Right cardiac atrium (tissue), 5 donors: ENCODE results near the gene ALOXE3. TPM values are rescaled to one million over a fixed set of nuclear protein-coding genes. Genes with fewer than 3 reads are reported as not detected.

ENCODE experiments used
- ATAC-seq, 2 donors: fragments of 200-7000 bp; cut with Tn5 transposase; one replicate each; pipeline versions ENCODE4 v1.8.0 to v1.9.1; 2020; ENCODE audit warnings: moderate library complexity in 2 of 2, mild to moderate bottlenecking in 1 of 2
- DNase-seq, 3 donors: peaks; one replicate each; pipeline ENCODE4 v3.0.0-alpha.2; 2020
- H3K27ac ChIP-seq: one replicate; pipeline ENCODE4 v1.5.1; 2013; ENCODE audit warnings: mild to moderate bottlenecking, low read length, control low read depth, moderate library complexity
- H3K27me3 ChIP-seq: one replicate; pipeline ENCODE4 v1.6.1; 2013; ENCODE audit not compliant: control insufficient read depth, insufficient read depth
- H3K4me1 ChIP-seq: one replicate; pipeline ENCODE4 v1.6.1; 2013; ENCODE audit warnings: low read length; ENCODE audit not compliant: control insufficient read depth, insufficient read depth
- H3K4me3 ChIP-seq: one replicate; pipeline ENCODE4 v1.5.1; 2013; ENCODE audit warnings: low read length, control low read depth
- H3K9me3 ChIP-seq: one replicate; pipeline ENCODE4 v1.6.1; 2013; ENCODE audit warnings: low read length; ENCODE audit not compliant: control insufficient read depth
- WGBS: extraction: QIAGEN DNeasy Blood & Tissue Kit; methylation state at CpG from one replicate; pipeline ENCODE4 v1.1.7; 2013; 5-methylcytosine and 5-hydroxymethylcytosine counted together
- intact Hi-C, 4 donors: fragments of 100-400 bp; cut with DNase I; formaldehyde crosslinking; loops; one replicate each; pipeline versions ENCODE4 v1.11.0 to v1.14.0; 2022 to 2023
- polyA plus RNA-seq: library from polyadenylated mRNA; stranded (reverse); fragments of 200-250 nt; gene quantifications from one replicate; pipeline ENCODE4 v1.2.3, GENCODE V29; 2013
- total RNA-seq, 4 donors: library from RNA; stranded (reverse); fragmentation: NEBNext Ultra II Directional; extraction: Animal tissue kit (Norgen Biotek cat#: 25700); gene quantifications; one replicate each; pipeline ENCODE4 v1.2.1, GENCODE V29; 2021
- donor health status: healthy with polysubstance abuse.
- donor health status: DM: no; HTN: yes; CAD: no.
- donor health status: DM: no; HTN: no; CAD: no.
- donor health status: DM: no; HTN: yes; CAD: no; lungs with severe emphysema.
- donor health status: DM: yes; HTN: yes; CAD: no.

The ALOXE3 gene
- total and polyA plus RNA-seq, 5 donors: not detected

DNA sequence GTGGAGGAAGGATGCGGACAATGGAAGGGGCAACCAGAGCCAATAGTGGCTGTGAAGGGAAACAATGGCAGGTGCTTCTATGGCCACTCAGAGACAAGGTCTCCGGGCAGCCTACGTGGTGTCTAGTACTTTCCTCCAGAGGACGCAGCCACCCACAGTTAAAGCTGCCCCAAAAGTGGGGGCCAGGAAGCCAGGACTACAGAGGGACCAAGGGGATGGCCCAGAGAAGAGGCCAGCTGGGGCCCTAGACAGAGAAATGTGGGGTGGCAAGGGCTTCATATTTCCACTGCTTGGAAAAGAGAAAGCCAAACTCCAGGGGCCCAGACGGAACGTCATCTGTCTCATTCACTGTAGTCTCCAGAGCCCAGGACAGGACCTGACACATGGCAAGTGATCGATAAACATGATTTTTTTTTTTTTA lies 34.7 kb upstream of the ALOXE3 start:
- H3K27me3 ChIP-seq: no peaks in the 10 kb centered on the region

DNA sequence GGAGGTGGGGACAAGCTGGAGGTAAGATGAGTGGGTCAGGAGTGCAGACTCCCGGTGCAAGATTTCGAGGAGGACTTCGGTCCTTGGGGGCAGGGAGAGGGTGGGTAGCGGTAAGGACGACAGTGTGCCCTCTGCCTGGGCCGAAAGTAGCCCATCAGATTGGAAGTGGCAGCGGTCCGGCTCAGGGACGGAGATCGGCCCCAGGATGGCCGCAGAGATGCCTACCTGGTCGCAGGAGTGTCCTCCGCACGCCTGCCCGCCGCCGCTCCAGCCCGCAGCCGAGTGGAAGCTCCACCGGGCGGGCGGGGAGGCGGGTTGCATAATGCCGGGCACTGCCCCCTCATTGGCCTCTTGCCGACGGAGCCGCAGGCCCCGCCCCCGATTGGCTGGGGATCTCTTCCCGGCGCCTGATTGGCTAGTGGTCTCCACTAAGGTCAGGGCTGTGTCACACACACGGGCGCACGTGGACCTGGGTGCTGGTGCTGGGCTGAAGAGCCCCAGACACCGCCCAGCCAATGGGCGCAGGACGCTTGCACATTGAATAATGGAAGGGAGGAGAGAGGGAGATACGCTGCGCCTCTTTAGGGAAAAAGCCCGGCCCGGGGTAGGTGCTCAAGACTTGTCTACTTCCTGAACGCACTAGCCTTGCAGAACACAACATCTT lies 33.9 kb upstream of the ALOXE3 start, which contains the start of gene PER1:
TSS of gene PER1 (minus strand) at position 293 of the 664 bp plus-strand sequence. CDS start 1,698 bp downstream, outside the sequence.
- Histone ChIP-seq H3K9me3 (no peaks in the 10 kb centered on the region), H3K4me3 (peak within 1 kb of the TSS; percentile 65), H3K4me1 (peaks cover 19% of the 10 kb centered on the region), H3K27me3 (no peaks in the 10 kb centered on the region), H3K27ac (peak within 1 kb of the TSS; percentile 100)
- DNase-seq: peak; percentile 98 to 99 (median 99)
- WGBS: 1% methylated on average over 42 of the region's 42 CpGs
- intact Hi-C loops: no loop called here
- peak; percentile 67 to 69 for ATAC-seq

More for the DNA sequence above, 34.7 kb upstream of the ALOXE3 start:
- WGBS: 49% methylated on average over 7 of the region's 7 CpGs
- intact Hi-C loops: no loop called here
- peak in 1 of 3 donors; percentile 44 for DNase-seq
- Histone ChIP-seq H3K4me3 (peak overlapping the region; percentile 15), H3K27ac (peak overlapping the region; percentile 100), H3K4me1 (peaks cover 19% of the 10 kb centered on the region), H3K9me3 (no peaks in the 10 kb centered on the region)
- no peak for ATAC-seq

DNA sequence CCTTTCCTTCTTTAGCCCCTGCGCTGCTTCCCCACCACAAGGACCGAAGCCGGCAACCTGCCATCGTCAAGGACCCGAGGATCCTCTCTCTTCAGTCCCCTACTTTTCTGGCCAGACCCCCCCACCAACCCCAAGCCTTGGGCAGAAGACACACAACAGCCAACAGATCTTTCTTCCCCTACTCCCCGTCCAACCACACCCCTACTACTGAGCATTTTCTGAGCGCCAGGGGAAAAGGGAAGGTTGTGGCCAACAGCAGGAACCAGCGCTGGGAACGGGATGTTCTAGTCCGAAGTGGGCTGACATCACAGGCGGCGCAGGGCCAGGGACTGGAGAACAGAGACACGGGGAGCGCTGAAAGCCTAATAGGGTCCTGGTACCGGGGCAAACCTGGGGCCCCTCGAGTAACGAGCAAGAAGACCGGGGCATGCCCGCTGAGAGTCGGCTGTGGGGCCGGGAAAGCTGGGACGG lies 33.4 kb upstream of the ALOXE3 start:
- Histone ChIP-seq H3K4me3 (peak overlapping the region; percentile 65), H3K9me3 (no peaks in the 10 kb centered on the region), H3K4me1 (peaks cover 19% of the 10 kb centered on the region), H3K27ac (peak overlapping the region; percentile 100), H3K27me3 (no peaks in the 10 kb centered on the region)
- DNase-seq (peak; percentile 95 to 98 (median 97)), ATAC-seq (peak; percentile 26 to 36)
- intact Hi-C loops: no loop called here
- WGBS: under 1% methylated on average over 22 of the region's 22 CpGs

DNA sequence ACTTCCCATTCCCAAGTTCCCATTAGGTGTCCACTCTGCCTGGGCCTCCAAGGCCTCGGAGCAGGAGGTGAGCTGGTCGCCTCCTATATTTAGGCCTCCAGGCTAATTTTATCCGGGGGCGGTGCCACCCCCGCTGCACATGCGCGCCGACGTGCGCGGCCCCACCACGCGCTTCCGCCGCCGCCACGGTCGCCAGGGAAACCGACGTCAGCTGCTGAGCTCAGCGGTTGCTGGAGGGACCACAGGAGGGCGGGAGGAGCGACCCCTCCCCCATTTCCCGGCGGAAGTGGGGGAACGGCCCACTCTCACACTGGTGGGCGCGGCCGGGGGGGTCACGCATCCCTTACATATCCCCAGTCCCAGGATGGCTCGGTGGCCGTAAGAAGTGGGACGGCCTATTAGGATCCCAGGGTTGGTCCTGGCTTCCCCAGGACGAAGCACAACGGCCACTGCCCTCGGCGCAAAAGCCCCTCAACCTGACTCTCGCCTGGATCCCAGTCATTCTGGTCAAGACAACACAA lies 32.9 kb upstream of the ALOXE3 start:
- Histone ChIP-seq H3K4me3 (peak overlapping the region; percentile 65), H3K4me1 (peaks cover 19% of the 10 kb centered on the region), H3K27me3 (no peaks in the 10 kb centered on the region), H3K27ac (peak overlapping the region; percentile 100), H3K9me3 (no peaks in the 10 kb centered on the region)
- intact Hi-C loops: no loop called here
- ATAC-seq: peak; percentile 41 to 49
- under 1% methylated on average over 38 of the region's 38 CpGs for WGBS
- DNase-seq: peak; percentile 95 to 97 (median 97)

DNA sequence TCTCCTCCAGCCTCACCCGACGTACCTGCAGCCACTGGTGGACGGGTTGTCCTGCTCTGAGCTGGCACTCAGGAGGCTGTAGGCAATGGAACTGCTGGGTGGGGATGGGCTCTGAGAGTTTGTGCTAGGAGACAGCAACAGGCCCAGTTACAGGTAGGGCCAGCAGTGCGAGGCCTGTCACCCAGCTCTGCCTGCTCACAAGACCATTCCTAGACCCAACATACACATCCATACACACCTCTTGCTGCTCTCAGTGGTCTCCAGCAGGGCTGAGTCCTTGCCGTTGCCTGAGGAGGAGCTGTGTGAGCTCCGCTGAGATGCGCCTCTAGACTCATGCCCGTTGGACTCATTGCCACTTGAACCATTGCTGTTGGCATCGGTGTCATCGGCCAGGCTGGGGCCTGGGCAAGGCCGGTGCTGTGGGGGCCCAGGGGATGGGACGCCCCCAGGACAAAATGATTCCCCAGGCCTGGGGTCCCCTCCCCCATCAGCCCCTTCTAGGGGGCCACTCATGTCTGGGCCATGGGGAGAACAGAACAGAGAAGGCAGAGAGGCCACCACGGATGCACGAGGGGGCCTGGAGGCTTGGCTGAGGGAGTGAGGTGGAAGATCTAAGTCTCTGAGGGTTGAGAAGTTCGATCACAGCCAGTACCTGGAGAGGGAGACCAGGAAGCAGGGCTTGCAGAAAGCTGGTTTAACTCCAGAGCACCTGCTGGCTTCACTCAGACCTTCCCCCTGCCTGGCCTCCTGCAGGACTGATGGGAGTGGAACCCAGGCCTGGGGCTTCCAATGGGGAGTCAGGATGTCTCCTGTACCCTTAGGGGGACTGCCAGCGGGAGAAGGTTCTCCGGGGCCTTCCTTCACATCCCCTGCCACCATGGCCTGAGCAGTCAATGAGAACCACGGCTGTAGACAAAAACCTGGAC lies 32.1 kb upstream of the ALOXE3 start:
- Histone ChIP-seq H3K27ac (peak overlapping the region; percentile 100), H3K4me3 (peak overlapping the region; percentile 65), H3K4me1 (peaks cover 19% of the 10 kb centered on the region), H3K27me3 (no peaks in the 10 kb centered on the region), H3K9me3 (no peaks in the 10 kb centered on the region)
- intact Hi-C loops: no loop called here
- no peak for ATAC-seq
- DNase-seq: peak; percentile 36 to 71 (median 60)
- WGBS: 63% methylated on average over 18 of the region's 18 CpGs

DNA sequence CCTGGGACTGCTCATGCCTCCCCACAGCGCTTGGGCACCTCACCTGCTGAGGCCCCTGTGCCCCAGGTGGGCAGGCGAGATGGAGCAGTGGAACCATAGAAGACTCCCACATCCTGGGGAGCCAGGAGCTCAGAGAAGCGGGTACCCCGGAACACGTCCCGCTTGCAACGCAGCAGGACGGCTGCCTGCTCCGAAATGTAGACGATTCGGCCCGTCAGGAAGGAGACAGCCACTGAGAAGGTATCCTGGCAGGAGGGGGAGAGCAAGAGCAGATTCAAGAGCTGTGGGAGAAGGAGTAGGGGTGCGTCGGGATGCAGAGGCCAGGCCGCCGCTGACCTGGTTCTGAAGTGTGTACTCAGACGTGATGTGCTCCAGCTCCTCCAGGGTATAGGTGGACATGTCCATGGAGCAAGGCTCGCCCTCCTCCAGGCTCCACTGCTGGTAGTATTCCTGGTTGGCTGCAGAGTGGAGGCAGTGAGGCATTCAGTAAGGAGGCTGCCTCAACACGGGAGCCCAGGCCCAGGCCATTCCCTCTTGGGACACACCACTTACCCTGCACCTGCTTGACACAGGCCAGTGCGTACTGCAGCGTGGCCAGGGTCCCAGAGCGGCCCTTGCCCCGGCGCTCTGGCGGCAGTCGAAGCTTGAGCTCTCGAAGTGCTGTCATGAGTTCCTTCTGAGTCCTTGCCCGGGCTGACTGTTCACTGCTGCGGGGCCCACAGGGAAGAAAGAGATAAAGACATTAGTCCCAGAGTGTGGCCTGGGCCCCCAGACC lies 31.3 kb upstream of the ALOXE3 start:
- DNase-seq (peak in 2 of 3 donors; percentile 55 to 56), ATAC-seq (no peak)
- intact Hi-C loops: loop anchor here in 1 of 4 donors (10.0 kb wide), 1 partner anchor 305 kb away; no protein-coding TSS in a partner anchor
- H3K9me3 ChIP-seq: no peaks in the 10 kb centered on the region
- 89% methylated on average over 29 of the region's 29 CpGs for WGBS
- H3K4me1 ChIP-seq: peaks cover 19% of the 10 kb centered on the region
- H3K4me3 ChIP-seq: no peak overlapping the region
- H3K27ac ChIP-seq: peak overlapping the region; percentile 100
- no peaks in the 10 kb centered on the region for H3K27me3 ChIP-seq

DNA sequence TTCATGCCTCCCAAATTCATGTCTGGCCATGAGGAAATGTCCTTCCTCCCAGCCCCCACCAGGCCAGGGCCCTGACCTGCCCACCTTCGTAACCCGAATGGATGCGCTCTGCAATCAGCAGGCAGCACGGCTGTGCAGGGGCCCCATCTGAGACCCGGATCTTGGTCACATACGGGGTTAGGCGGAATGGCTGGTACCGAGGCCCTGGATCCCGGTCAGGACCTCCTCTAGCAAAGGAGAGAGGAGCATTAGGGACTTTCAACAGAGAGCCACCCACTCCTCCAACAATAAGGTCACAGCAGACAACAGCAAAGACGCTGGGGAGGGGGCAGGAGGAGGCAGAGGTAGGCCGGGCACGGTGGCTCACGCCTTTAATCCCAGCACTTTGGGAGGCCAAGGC lies 30.2 kb upstream of the ALOXE3 start:
- Histone ChIP-seq H3K27me3 (no peaks in the 10 kb centered on the region), H3K9me3 (no peaks in the 10 kb centered on the region), H3K27ac (no peak overlapping the region), H3K4me3 (no peak overlapping the region), H3K4me1 (peaks cover 19% of the 10 kb centered on the region)
- DNase-seq (peak in 2 of 3 donors; percentile 48 to 51), ATAC-seq (no peak)
- WGBS: 88% methylated on average over 13 of the region's 13 CpGs
- intact Hi-C loops: loop anchor here in 1 of 4 donors (10.0 kb wide), 1 partner anchor 304 kb away; no protein-coding TSS in a partner anchor

DNA sequence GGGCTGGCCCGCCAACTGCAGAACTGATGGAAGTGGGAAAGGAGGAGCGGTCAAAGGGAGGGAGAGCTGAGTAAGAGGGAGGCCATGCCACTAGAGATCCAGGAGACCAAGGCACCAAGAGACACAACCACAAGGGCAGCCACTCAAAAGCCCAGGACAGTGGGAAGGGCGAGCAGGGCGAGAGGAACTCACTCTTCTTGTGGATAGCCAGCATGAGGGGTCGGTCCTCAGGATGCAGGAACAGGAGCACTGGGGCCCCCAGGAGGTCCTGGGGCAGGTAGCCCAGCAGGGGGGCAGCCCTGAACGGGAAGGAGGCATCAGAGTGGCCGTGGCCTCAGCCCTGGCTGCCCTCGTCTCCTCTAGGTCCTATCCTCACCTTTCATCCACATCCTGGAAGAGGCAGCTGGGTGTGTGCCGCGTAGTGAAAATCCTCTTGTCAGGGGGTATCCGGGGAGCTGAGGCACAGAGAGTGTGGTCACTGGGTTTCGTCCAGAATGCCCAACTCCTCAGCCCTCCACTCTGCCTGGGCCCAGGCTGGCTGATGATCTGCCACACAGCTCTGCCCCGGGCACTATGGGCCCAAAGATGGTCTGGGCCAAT lies 29.6 kb upstream of the ALOXE3 start:
- intact Hi-C loops: loop anchor here in 1 of 4 donors (10.0 kb wide), 1 partner anchor 303 kb away; no protein-coding TSS in a partner anchor
- Histone ChIP-seq H3K4me3 (no peak overlapping the region), H3K27ac (no peak overlapping the region), H3K27me3 (no peaks in the 10 kb centered on the region), H3K9me3 (no peaks in the 10 kb centered on the region), H3K4me1 (peaks cover 12% of the 10 kb centered on the region)
- DNase-seq (peak in 2 of 3 donors; percentile 33 to 43), ATAC-seq (no peak)
- 92% methylated on average over 13 of the region's 13 CpGs for WGBS

DNA sequence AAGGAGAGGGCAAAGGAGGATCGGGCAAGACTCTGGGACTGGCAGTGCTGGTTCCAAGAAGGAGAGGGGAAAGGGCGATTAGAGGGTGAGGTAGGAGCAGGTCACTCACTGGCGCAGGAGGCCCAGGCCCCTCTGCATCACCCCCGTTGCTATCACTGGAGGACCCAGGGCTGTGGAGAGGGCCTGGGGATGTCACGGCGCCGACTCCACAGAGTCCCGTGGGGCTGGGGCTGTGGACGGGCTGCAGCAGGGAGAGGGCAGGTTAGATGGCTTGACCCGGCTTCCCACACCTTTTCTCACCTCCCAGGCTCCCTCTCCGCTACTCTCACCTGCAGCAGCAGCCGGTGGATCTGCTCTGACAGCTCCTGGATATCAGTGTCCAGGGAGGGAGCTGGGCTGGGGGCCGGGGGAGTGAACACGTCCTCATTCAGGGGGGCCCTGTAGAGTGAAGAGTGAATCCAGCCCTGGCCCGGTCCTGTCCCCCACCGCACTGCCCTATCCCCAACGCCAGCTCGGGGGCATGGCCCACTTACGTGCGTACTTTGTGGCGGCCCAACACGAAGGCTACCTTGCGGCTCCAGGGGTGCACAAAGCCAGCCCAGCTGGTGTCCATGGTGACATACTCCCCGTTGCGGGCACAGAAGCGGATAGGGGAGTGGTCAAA lies 29.0 kb upstream of the ALOXE3 start:
- Histone ChIP-seq H3K27ac (no peak overlapping the region), H3K27me3 (no peaks in the 10 kb centered on the region), H3K4me3 (no peak overlapping the region), H3K9me3 (no peaks in the 10 kb centered on the region), H3K4me1 (peaks cover 9% of the 10 kb centered on the region)
- ATAC-seq (no peak), DNase-seq (peak in 2 of 3 donors; percentile 62)
- WGBS: 84% methylated on average over 26 of the region's 26 CpGs
- intact Hi-C loops: loop anchor here in 1 of 4 donors (10.0 kb wide), 1 partner anchor 302 kb away; no protein-coding TSS in a partner anchor
